WTC11 (cell line): Measurements from ENCODE around the gene CNTNAP5. TPM values are rescaled to one million over a fixed set of nuclear protein-coding genes. Genes with fewer than 3 reads are reported as not detected.
A peak's percentile ranks its signal among the peaks of the same experiment; 100 is the strongest.

Experiments
- ATAC-seq: fragments of 200-7000 bp; cut with Tn5 transposase; 2 replicates; pipeline ENCODE4 v1.10.0; 2021; ENCODE audit warnings: mild to moderate bottlenecking, moderate library complexity
- CTCF ChIA-PET: fragments of 300-600 bp; sonication (Branson Sonifier 250); formaldehyde crosslinking; loops from one replicate; lab custom pipeline; 2021; ENCODE audit warnings: antibody characterized with exemption; lab: Charles Lee
- POLR2A ChIA-PET: fragments of 350-600 bp; sonication (Branson Sonifier 250); formaldehyde crosslinking; loops from one replicate; lab custom pipeline; 2021; ENCODE audit warnings: antibody characterized with exemption; lab: Charles Lee
- DNase-seq: peaks from one replicate; pipeline ENCODE4 v3.0.0; 2021; ENCODE audit warnings: low spot score
- H3K27ac Mint-ChIP-seq: 2 replicates; pipeline ENCODE4 v1.8.0; 2021; ENCODE audit warnings: mixed read lengths
- H3K27me3 Mint-ChIP-seq: 2 replicates; pipeline ENCODE4 v1.8.0; 2021; ENCODE audit warnings: low read depth, mild to moderate bottlenecking, moderate library complexity, mixed read lengths
- H3K36me3 Mint-ChIP-seq: 2 replicates; pipeline ENCODE4 v1.8.0; 2021; ENCODE audit warnings: mixed read lengths
- H3K4me1 Mint-ChIP-seq: 2 replicates; pipeline ENCODE4 v1.8.0; 2022; ENCODE audit warnings: mixed read lengths
- H3K4me3 Mint-ChIP-seq: 2 replicates; pipeline ENCODE4 v1.8.0; 2021; ENCODE audit warnings: mild to moderate bottlenecking, moderate library complexity, mixed read lengths
- H3K9me3 Mint-ChIP-seq: 2 replicates; pipeline ENCODE4 v1.8.0; 2021; ENCODE audit warnings: mixed read lengths
- CREM ChIP-seq: sonication (generic); formaldehyde crosslinking; IDR thresholded peaks from 2 replicates; pipeline ENCODE4 v1.8.1; 2022; ENCODE audit warnings: mild to moderate bottlenecking, missing genetic modification reagents, moderate library complexity
- ETV6 ChIP-seq: sonication (generic); formaldehyde crosslinking; IDR thresholded peaks from 2 replicates; pipeline ENCODE4 v1.8.1; 2022; ENCODE audit warnings: mild to moderate bottlenecking, missing genetic modification reagents
- FOXJ3 ChIP-seq: sonication (generic); formaldehyde crosslinking; IDR thresholded peaks from 2 replicates; pipeline ENCODE4 v1.9.0; 2021; ENCODE audit warnings: missing genetic modification reagents, mild to moderate bottlenecking, borderline replicate concordance
- FOXK1 ChIP-seq: sonication (generic); formaldehyde crosslinking; IDR thresholded peaks from 2 replicates; pipeline ENCODE4 v1.8.0; 2022; ENCODE audit warnings: mild to moderate bottlenecking, moderate library complexity, missing genetic modification reagents
- FOXP1 ChIP-seq: sonication (generic); formaldehyde crosslinking; IDR thresholded peaks from 2 replicates; pipeline ENCODE4 v1.8.0; 2022; ENCODE audit warnings: missing genetic modification reagents, mild to moderate bottlenecking, moderate library complexity, borderline replicate concordance
- GABPB1 ChIP-seq: sonication (generic); formaldehyde crosslinking; IDR thresholded peaks from 2 replicates; pipeline ENCODE4 v1.8.1; 2023; ENCODE audit warnings: mild to moderate bottlenecking, missing genetic modification reagents
- GTF2I ChIP-seq: fragments of 250-450 bp; sonication (Bioruptor Pico); conservative IDR thresholded peaks from 2 replicates; pipeline ENCODE4 v1.4.0; 2021; ENCODE audit warnings: mild to moderate bottlenecking
- NFE2L1 ChIP-seq: sonication (generic); formaldehyde crosslinking; IDR thresholded peaks from 2 replicates; pipeline ENCODE4 v1.8.1; 2023; ENCODE audit warnings: missing genetic modification reagents
- NFYB ChIP-seq: sonication (generic); formaldehyde crosslinking; conservative IDR thresholded peaks from 2 replicates; pipeline ENCODE4 v1.8.0; 2022; ENCODE audit warnings: low read depth, missing genetic modification reagents
- NR1H2 ChIP-seq: sonication (generic); formaldehyde crosslinking; IDR thresholded peaks from 2 replicates; pipeline ENCODE4 v1.9.0; 2021; ENCODE audit warnings: mild to moderate bottlenecking, moderate library complexity, missing genetic modification reagents
- SOX15 ChIP-seq: fragments of 250-450 bp; sonication (Bioruptor Pico); IDR thresholded peaks from 2 replicates; pipeline ENCODE4 v1.9.0; 2021; ENCODE audit warnings: mild to moderate bottlenecking
- TCF7 ChIP-seq: sonication (generic); formaldehyde crosslinking; IDR thresholded peaks from 2 replicates; pipeline ENCODE4 v1.8.0; 2022; ENCODE audit warnings: mild to moderate bottlenecking, low read depth, missing genetic modification reagents, moderate library complexity
- TP53 ChIP-seq: sonication (generic); formaldehyde crosslinking; IDR thresholded peaks from 2 replicates; pipeline ENCODE4 v1.8.1; 2023; ENCODE audit warnings: mild to moderate bottlenecking, missing genetic modification reagents
- ZNF219 ChIP-seq: sonication (generic); formaldehyde crosslinking; IDR thresholded peaks from 2 replicates; pipeline ENCODE4 v1.8.0; 2023; ENCODE audit warnings: missing genetic modification reagents, mild to moderate bottlenecking, borderline replicate concordance
- ZNF263 ChIP-seq: sonication (generic); formaldehyde crosslinking; IDR thresholded peaks from 2 replicates; pipeline ENCODE4 v1.8.1; 2022; ENCODE audit warnings: low read depth, mild to moderate bottlenecking, moderate library complexity, missing genetic modification reagents
- ZNF317 ChIP-seq: sonication (generic); formaldehyde crosslinking; IDR thresholded peaks from 2 replicates; pipeline ENCODE4 v1.8.1; 2023; ENCODE audit warnings: low read depth, mild to moderate bottlenecking, moderate library complexity, missing genetic modification reagents, borderline replicate concordance
- ZNF396 ChIP-seq: fragments of 250-450 bp; sonication (Bioruptor Pico); IDR thresholded peaks from 2 replicates; pipeline ENCODE4 v1.8.0; 2021; ENCODE audit warnings: mild to moderate bottlenecking, moderate library complexity, borderline replicate concordance
- total RNA-seq: library from RNA; stranded (reverse); gene quantifications from 3 replicates; pipeline ENCODE4 v1.2.3, GENCODE V29; 2021
- TF ChIP-seq, protein P1 (sequence below): fragments of 250-450 bp; sonication (Bioruptor Pico); IDR thresholded peaks from 2 replicates; pipeline ENCODE4 v1.9.0; 2021; ENCODE audit warnings: mild to moderate bottlenecking
- TF ChIP-seq, protein P2 (sequence below): sonication (generic); formaldehyde crosslinking; IDR thresholded peaks from 2 replicates; pipeline ENCODE4 v1.8.0; 2022; ENCODE audit warnings: mild to moderate bottlenecking, missing genetic modification reagents
- TF ChIP-seq, protein P3 (sequence below): sonication (generic); formaldehyde crosslinking; IDR thresholded peaks from 2 replicates; pipeline ENCODE4 v1.8.1; 2023; ENCODE audit warnings: mild to moderate bottlenecking, moderate library complexity, missing genetic modification reagents
- TF ChIP-seq, protein P4 (sequence below): fragments of 250-450 bp; sonication (Bioruptor Pico); IDR thresholded peaks from 2 replicates; pipeline ENCODE4 v1.9.0; 2021; ENCODE audit warnings: moderate library complexity, mild to moderate bottlenecking, inconsistent platforms, borderline replicate concordance
- TF ChIP-seq, protein P5 (sequence below): sonication (generic); formaldehyde crosslinking; IDR thresholded peaks from 2 replicates; pipeline ENCODE4 v1.8.0; 2022; ENCODE audit warnings: mild to moderate bottlenecking, missing genetic modification reagents
- TF ChIP-seq, protein P6 (sequence below): fragments of 200-600 bp; IDR thresholded peaks from 2 replicates; pipeline ENCODE4 v1.8.0; 2022; ENCODE audit warnings: antibody characterized with exemption

CNTNAP5 gene
- total RNA-seq, 1 experiment from 2014 or later: 0.22 TPM

DNA sequence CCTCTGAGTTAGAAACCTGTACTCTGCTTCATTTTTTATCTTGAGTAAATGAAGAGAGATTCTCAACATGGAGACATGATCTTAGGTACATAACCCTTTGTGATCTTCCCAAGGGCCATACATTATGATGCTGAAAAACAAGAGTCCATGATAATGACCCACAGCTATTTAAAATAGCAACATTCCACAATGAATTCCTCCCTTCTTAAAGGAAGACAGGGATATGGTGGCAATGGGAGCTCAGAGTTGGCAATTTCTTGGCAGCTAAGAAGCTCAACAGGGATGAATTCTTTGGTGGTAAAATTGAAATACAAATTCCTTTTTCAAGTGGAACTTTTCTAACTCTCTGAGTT lies 638.5 kb downstream of the CNTNAP5 start:
- Mint-ChIP-seq H3K36me3 (no peaks in the 10 kb centered on the region), H3K4me1 (peaks cover 36% of the 10 kb centered on the region), H3K27me3 (no peaks in the 10 kb centered on the region; the same call in 1 of the 2 replicates), H3K27ac (peak overlapping the region; percentile 3; the same call in 1 of the 2 replicates), H3K4me3 (no peak overlapping the region), H3K9me3 (no peaks in the 10 kb centered on the region)
- no peak for DNase-seq
- ChIA-PET POLR2A (no interaction called here), CTCF (interaction anchor here (0.6 kb wide), 1 partner anchor 213 kb away, joined by 4 read pairs; no protein-coding TSS in a partner anchor)
- ATAC-seq: peak; percentile 83
- TF ChIP-seq CREM (no peak), SOX15 (no peak), ZNF396 (no peak), TP53 (CRISPR knock-in tag) (no peak), FOXJ3 (CRISPR knock-in tag) (no peak)
- TF ChIP-seq, protein P1, sequence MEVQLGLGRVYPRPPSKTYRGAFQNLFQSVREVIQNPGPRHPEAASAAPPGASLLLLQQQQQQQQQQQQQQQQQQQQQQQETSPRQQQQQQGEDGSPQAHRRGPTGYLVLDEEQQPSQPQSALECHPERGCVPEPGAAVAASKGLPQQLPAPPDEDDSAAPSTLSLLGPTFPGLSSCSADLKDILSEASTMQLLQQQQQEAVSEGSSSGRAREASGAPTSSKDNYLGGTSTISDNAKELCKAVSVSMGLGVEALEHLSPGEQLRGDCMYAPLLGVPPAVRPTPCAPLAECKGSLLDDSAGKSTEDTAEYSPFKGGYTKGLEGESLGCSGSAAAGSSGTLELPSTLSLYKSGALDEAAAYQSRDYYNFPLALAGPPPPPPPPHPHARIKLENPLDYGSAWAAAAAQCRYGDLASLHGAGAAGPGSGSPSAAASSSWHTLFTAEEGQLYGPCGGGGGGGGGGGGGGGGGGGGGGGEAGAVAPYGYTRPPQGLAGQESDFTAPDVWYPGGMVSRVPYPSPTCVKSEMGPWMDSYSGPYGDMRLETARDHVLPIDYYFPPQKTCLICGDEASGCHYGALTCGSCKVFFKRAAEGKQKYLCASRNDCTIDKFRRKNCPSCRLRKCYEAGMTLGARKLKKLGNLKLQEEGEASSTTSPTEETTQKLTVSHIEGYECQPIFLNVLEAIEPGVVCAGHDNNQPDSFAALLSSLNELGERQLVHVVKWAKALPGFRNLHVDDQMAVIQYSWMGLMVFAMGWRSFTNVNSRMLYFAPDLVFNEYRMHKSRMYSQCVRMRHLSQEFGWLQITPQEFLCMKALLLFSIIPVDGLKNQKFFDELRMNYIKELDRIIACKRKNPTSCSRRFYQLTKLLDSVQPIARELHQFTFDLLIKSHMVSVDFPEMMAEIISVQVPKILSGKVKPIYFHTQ: no peak

DNA sequence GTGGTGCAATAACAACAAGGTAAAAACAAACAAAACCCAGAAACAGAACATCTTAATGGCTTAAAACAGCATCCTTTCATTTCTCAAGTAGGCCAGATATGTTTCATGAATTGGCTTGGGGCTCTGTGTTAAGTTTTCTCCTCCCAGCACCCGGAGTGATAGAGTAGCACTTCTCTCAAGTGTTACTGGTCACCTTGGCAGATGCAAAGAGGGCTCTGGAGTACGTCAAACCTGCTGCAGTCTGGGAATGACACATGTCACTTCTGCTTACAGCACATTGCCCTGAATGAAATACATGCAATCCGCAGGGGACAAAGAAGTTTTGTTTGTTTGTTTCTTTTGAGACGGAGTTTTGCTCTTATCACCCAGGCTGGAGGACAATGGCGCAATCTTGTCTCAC lies 639.3 kb downstream of the CNTNAP5 start:
- H3K36me3 Mint-ChIP-seq: no peaks in the 10 kb centered on the region
- ATAC-seq (no peak), DNase-seq (no peak)
- H3K4me3 Mint-ChIP-seq: no peak overlapping the region
- TF ChIP-seq ZNF317 (no peak), NFE2L1 (CRISPR knock-in tag) (no peak), FOXP1 (no peak), GABPB1 (CRISPR knock-in tag) (no peak), SOX15 (no peak), ZNF396 (no peak)
- TF ChIP-seq, protein P2, sequence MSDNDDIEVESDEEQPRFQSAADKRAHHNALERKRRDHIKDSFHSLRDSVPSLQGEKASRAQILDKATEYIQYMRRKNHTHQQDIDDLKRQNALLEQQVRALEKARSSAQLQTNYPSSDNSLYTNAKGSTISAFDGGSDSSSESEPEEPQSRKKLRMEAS: no peak
- TF ChIP-seq, protein P3, sequence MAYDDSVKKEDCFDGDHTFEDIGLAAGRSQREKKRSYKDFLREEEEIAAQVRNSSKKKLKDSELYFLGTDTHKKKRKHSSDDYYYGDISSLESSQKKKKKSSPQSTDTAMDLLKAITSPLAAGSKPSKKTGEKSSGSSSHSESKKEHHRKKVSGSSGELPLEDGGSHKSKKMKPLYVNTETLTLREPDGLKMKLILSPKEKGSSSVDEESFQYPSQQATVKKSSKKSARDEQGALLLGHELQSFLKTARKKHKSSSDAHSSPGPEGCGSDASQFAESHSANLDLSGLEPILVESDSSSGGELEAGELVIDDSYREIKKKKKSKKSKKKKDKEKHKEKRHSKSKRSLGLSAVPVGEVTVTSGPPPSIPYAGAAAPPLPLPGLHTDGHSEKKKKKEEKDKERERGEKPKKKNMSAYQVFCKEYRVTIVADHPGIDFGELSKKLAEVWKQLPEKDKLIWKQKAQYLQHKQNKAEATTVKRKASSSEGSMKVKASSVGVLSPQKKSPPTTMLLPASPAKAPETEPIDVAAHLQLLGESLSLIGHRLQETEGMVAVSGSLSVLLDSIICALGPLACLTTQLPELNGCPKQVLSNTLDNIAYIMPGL (CRISPR knock-in tag): no peak
- TF ChIP-seq, protein P4, sequence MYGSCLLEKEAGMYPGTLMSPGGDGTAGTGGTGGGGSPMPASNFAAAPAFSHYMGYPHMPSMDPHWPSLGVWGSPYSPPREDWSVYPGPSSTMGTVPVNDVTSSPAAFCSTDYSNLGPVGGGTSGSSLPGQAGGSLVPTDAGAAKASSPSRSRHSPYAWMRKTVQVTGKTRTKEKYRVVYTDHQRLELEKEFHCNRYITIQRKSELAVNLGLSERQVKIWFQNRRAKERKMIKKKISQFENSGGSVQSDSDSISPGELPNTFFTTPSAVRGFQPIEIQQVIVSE (CRISPR knock-in tag): no peak
- no peaks in the 10 kb centered on the region; the same call in 1 of the 2 replicates for H3K27me3 Mint-ChIP-seq
- H3K4me1 Mint-ChIP-seq: peaks cover 36% of the 10 kb centered on the region
- CTCF ChIA-PET: no interaction called here
- H3K27ac Mint-ChIP-seq: no peak overlapping the region
- no peaks in the 10 kb centered on the region for H3K9me3 Mint-ChIP-seq
- POLR2A ChIA-PET: no interaction called here

DNA sequence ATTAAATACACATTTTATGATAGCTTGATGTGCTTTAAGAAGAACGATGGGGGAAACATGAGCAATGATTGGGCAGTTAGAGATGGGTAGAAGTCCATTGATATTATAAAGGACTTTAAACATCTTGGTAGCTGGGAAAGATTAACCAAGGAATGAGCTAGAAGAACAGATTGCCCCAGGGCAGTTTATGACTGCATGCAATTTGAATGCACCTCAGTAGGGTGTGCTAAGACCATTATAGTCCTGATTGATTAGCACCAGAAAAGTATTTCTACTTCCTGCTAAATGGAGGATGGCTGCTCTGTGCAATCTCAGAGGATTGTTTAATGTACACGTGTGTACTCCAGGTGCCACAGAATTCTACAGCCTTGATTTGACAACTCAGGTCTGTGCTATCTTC lies 641.9 kb downstream of the CNTNAP5 start:
- Mint-ChIP-seq H3K9me3 (no peaks in the 10 kb centered on the region), H3K4me1 (peaks cover 36% of the 10 kb centered on the region), H3K27ac (no peak overlapping the region), H3K4me3 (no peak overlapping the region), H3K27me3 (no peaks in the 10 kb centered on the region; the same call in 1 of the 2 replicates), H3K36me3 (no peaks in the 10 kb centered on the region)
- no peak for DNase-seq
- POLR2A ChIA-PET: no interaction called here
- no peak for ATAC-seq
- CTCF ChIA-PET: no interaction called here
- no peak for TF ChIP-seq NFYB (CRISPR knock-in tag)
- no peak for TF ChIP-seq ZNF219
- TF ChIP-seq, protein P5, sequence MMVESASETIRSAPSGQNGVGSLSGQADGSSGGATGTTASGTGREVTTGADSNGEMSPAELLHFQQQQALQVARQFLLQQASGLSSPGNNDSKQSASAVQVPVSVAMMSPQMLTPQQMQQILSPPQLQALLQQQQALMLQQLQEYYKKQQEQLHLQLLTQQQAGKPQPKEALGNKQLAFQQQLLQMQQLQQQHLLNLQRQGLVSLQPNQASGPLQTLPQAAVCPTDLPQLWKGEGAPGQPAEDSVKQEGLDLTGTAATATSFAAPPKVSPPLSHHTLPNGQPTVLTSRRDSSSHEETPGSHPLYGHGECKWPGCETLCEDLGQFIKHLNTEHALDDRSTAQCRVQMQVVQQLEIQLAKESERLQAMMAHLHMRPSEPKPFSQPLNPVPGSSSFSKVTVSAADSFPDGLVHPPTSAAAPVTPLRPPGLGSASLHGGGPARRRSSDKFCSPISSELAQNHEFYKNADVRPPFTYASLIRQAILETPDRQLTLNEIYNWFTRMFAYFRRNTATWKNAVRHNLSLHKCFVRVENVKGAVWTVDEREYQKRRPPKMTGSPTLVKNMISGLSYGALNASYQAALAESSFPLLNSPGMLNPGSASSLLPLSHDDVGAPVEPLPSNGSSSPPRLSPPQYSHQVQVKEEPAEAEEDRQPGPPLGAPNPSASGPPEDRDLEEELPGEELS (CRISPR knock-in tag): no peak
- TF ChIP-seq ETV6 (CRISPR knock-in tag): no peak
- TF ChIP-seq NR1H2: no peak
- TF ChIP-seq, protein P3 (CRISPR knock-in tag): no peak
- no peak for TF ChIP-seq FOXK1 (CRISPR knock-in tag)
- TF ChIP-seq FOXP1: no peak
- TF ChIP-seq TCF7 (CRISPR knock-in tag): no peak
- TF ChIP-seq, protein P6, sequence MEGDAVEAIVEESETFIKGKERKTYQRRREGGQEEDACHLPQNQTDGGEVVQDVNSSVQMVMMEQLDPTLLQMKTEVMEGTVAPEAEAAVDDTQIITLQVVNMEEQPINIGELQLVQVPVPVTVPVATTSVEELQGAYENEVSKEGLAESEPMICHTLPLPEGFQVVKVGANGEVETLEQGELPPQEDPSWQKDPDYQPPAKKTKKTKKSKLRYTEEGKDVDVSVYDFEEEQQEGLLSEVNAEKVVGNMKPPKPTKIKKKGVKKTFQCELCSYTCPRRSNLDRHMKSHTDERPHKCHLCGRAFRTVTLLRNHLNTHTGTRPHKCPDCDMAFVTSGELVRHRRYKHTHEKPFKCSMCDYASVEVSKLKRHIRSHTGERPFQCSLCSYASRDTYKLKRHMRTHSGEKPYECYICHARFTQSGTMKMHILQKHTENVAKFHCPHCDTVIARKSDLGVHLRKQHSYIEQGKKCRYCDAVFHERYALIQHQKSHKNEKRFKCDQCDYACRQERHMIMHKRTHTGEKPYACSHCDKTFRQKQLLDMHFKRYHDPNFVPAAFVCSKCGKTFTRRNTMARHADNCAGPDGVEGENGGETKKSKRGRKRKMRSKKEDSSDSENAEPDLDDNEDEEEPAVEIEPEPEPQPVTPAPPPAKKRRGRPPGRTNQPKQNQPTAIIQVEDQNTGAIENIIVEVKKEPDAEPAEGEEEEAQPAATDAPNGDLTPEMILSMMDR: no peak
- no peak for TF ChIP-seq ZNF263 (CRISPR knock-in tag)
- no peak for TF ChIP-seq GTF2I
